HepG2 (cell line): ENCODE measurements around the gene LCTL. TPM values are rescaled to one million over a fixed set of nuclear protein-coding genes. Genes with fewer than 3 reads are reported as not detected.

Experiments used
- ARHGAP35 ChIP-seq: sonication (generic); formaldehyde crosslinking; IDR thresholded peaks from 2 replicates; pipeline ENCODE4 v1.9.0; 2022; ENCODE audit warnings: mild to moderate bottlenecking, inconsistent platforms, moderate library complexity, missing genetic modification reagents, borderline replicate concordance
- ISL2 ChIP-seq: sonication (generic); formaldehyde crosslinking; IDR thresholded peaks from 2 replicates; pipeline ENCODE4 v1.5.0; 2020; ENCODE audit warnings: missing genetic modification reagents
- ZNF33A ChIP-seq: sonication (generic); formaldehyde crosslinking; IDR thresholded peaks from 2 replicates; pipeline ENCODE4 v1.5.1; 2020; ENCODE audit warnings: missing genetic modification reagents, mild to moderate bottlenecking, moderate library complexity, borderline replicate concordance
- ZNF761 ChIP-seq: sonication (generic); formaldehyde crosslinking; conservative IDR thresholded peaks from 2 replicates; pipeline ENCODE4 v1.4.0; 2020; ENCODE audit warnings: mild to moderate bottlenecking, missing genetic modification reagents
- ZNF792 ChIP-seq: IDR thresholded peaks from 2 replicates; pipeline ENCODE4 v1.6.1; 2016
- polyA plus RNA-seq, 8 experiments: library from polyadenylated mRNA; depleted of rRNA in 3 of 8; stranded (reverse) in 7 of 8; unstranded in 1 of 8; fragments of >200 nt; fragmentation: Illumina TruSeq in 4 of 8; extraction: Trizol in 4 of 8; gene quantifications; 2 replicates each; pipeline versions ENCODE4 v1.2.1 to v1.2.3, GENCODE V29; 2011 to 2016; ENCODE audit warnings: low read depth in 4 of 8, missing spikeins in 1 of 8, mixed read lengths in 1 of 8; ENCODE audit not compliant: insufficient read depth in 1 of 8
- total RNA-seq, 5 experiments: library from RNA; depleted of rRNA; stranded (reverse); fragments of >200 nt; fragmentation: Illumina TruSeq; extraction: Trizol; gene quantifications; 2 replicates each; pipeline ENCODE4 v1.2.3, GENCODE V29; 2016; ENCODE audit warnings: low read depth in 1 of 5
- TF ChIP-seq, protein P1 (sequence below): sonication (generic); formaldehyde crosslinking; IDR thresholded peaks from 2 replicates; pipeline ENCODE4 v1.4.0; 2020; ENCODE audit warnings: missing genetic modification reagents, borderline replicate concordance
- TF ChIP-seq, protein P2 (sequence below): sonication (generic); formaldehyde crosslinking; IDR thresholded peaks from 2 replicates; pipeline ENCODE4 v1.5.1; 2020; ENCODE audit warnings: missing genetic modification reagents, mild to moderate bottlenecking, borderline replicate concordance
- TF ChIP-seq, protein P3 (sequence below): sonication (generic); formaldehyde crosslinking; IDR thresholded peaks from 2 replicates; pipeline ENCODE4 v1.5.0; 2020; ENCODE audit warnings: mild to moderate bottlenecking, missing genetic modification reagents
- TF ChIP-seq, protein P4 (sequence below): sonication (generic); formaldehyde crosslinking; IDR thresholded peaks from 2 replicates; pipeline ENCODE4 v1.4.0; 2020; ENCODE audit warnings: mild to moderate bottlenecking, missing genetic modification reagents
- TF ChIP-seq, protein P5 (sequence below): IDR thresholded peaks from 2 replicates; pipeline ENCODE4 v1.6.1; 2016
- TF ChIP-seq, protein P6 (sequence below): sonication (generic); formaldehyde crosslinking; IDR thresholded peaks from 2 replicates; pipeline ENCODE4 v1.8.0; 2022; ENCODE audit warnings: low read depth, missing genetic modification reagents
- TF ChIP-seq, protein P7 (sequence below): sonication (generic); formaldehyde crosslinking; IDR thresholded peaks from 2 replicates; pipeline ENCODE4 v1.4.0; 2020; ENCODE audit warnings: mild to moderate bottlenecking, missing genetic modification reagents
- TF ChIP-seq, protein P8 (sequence below): sonication (generic); formaldehyde crosslinking; IDR thresholded peaks from 2 replicates; pipeline ENCODE4 v1.5.0; 2020; ENCODE audit warnings: missing genetic modification reagents, mild to moderate bottlenecking, borderline replicate concordance

Gene LCTL
- total and polyA plus RNA-seq, 2 of the 13 experiments (the other 11 are each of a cell fraction or from before 2014, with no cell fraction given): 0.96 to 1.4 TPM

DNA sequence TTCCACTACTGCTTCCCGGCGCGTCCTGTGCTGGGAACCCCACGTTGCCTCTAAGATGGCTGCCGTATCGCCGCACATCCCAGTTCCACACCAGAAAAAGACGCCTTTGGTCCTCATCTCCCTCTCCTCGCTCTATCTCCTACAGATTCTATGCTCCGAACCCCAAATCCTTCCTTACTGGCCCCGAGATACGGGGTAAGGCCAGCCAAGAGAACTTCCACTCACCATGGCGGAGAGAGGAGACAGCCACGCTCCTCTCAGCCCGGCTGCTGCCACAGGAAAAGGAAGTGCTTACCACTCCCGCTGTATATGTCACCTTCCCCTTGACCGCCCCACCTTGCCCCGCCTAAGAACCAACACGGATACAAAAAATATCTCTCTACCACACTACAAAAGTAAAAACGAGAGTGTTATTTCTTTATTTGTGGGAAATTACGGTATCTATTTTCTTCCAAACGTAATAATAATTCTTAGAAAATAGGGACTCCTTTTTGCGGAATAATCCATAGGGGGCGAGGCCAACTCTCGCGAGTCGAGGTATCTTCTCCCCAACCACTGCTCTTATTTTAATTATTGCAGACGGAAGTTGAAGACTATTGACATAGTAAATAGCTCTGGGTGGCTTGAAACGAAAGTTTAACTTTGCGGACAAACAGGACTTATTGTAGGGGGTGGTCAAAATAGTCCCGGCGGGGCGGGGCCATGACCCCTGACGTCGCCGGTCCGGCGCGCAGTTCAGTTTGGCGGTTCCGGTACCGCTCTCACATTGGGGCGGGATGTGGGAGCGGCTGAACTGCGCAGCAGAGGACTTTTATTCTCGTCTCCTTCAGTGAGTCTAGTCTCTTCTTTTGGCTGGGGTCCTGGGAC is 61.0 kb downstream of the LCTL start, which contains the start of the genes RPL4 and ZWILCH (continued):
- TF ChIP-seq, protein P1, sequence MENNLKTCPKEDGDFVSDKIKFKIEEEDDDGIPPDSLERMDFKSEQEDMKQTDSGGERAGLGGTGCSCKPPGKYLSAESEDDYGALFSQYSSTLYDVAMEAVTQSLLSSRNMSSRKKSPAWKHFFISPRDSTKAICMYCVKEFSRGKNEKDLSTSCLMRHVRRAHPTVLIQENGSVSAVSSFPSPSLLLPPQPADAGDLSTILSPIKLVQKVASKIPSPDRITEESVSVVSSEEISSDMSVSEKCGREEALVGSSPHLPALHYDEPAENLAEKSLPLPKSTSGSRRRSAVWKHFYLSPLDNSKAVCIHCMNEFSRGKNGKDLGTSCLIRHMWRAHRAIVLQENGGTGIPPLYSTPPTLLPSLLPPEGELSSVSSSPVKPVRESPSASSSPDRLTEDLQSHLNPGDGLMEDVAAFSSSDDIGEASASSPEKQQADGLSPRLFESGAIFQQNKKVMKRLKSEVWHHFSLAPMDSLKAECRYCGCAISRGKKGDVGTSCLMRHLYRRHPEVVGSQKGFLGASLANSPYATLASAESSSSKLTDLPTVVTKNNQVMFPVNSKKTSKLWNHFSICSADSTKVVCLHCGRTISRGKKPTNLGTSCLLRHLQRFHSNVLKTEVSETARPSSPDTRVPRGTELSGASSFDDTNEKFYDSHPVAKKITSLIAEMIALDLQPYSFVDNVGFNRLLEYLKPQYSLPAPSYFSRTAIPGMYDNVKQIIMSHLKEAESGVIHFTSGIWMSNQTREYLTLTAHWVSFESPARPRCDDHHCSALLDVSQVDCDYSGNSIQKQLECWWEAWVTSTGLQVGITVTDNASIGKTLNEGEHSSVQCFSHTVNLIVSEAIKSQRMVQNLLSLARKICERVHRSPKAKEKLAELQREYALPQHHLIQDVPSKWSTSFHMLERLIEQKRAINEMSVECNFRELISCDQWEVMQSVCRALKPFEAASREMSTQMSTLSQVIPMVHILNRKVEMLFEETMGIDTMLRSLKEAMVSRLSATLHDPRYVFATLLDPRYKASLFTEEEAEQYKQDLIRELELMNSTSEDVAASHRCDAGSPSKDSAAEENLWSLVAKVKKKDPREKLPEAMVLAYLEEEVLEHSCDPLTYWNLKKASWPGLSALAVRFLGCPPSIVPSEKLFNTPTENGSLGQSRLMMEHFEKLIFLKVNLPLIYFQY (CRISPR knock-in tag): peak; percentile 99
- TF ChIP-seq, protein P2, sequence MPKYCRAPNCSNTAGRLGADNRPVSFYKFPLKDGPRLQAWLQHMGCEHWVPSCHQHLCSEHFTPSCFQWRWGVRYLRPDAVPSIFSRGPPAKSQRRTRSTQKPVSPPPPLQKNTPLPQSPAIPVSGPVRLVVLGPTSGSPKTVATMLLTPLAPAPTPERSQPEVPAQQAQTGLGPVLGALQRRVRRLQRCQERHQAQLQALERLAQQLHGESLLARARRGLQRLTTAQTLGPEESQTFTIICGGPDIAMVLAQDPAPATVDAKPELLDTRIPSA (CRISPR knock-in tag): no peak; the same call in 1 of the 2 replicates
- TF ChIP-seq, protein P3, sequence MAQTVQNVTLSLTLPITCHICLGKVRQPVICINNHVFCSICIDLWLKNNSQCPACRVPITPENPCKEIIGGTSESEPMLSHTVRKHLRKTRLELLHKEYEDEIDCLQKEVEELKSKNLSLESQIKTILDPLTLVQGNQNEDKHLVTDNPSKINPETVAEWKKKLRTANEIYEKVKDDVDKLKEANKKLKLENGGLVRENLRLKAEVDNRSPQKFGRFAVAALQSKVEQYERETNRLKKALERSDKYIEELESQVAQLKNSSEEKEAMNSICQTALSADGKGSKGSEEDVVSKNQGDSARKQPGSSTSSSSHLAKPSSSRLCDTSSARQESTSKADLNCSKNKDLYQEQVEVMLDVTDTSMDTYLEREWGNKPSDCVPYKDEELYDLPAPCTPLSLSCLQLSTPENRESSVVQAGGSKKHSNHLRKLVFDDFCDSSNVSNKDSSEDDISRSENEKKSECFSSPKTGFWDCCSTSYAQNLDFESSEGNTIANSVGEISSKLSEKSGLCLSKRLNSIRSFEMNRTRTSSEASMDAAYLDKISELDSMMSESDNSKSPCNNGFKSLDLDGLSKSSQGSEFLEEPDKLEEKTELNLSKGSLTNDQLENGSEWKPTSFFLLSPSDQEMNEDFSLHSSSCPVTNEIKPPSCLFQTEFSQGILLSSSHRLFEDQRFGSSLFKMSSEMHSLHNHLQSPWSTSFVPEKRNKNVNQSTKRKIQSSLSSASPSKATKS: no peak
- TF ChIP-seq, protein P4, sequence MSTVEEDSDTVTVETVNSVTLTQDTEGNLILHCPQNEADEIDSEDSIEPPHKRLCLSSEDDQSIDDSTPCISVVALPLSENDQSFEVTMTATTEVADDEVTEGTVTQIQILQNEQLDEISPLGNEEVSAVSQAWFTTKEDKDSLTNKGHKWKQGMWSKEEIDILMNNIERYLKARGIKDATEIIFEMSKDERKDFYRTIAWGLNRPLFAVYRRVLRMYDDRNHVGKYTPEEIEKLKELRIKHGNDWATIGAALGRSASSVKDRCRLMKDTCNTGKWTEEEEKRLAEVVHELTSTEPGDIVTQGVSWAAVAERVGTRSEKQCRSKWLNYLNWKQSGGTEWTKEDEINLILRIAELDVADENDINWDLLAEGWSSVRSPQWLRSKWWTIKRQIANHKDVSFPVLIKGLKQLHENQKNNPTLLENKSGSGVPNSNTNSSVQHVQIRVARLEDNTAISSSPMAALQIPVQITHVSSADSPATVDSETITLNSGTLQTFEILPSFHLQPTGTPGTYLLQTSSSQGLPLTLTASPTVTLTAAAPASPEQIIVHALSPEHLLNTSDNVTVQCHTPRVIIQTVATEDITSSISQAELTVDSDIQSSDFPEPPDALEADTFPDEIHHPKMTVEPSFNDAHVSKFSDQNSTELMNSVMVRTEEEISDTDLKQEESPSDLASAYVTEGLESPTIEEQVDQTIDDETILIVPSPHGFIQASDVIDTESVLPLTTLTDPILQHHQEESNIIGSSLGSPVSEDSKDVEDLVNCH (CRISPR knock-in tag): no peak
- TF ChIP-seq ISL2 (CRISPR knock-in tag) (no peak), ARHGAP35 (no peak), ZNF792 (CRISPR knock-in tag) (0 out of 2 replicates have a peak, but pooled peaks have one; percentile 19), ZNF33A (CRISPR knock-in tag) (no peak), ZNF761 (CRISPR knock-in tag) (no peak)
- TF ChIP-seq, protein P5, sequence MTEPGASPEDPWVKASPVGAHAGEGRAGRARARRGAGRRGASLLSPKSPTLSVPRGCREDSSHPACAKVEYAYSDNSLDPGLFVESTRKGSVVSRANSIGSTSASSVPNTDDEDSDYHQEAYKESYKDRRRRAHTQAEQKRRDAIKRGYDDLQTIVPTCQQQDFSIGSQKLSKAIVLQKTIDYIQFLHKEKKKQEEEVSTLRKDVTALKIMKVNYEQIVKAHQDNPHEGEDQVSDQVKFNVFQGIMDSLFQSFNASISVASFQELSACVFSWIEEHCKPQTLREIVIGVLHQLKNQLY: no peak; the same call in 1 of the 2 replicates
- TF ChIP-seq, protein P6, sequence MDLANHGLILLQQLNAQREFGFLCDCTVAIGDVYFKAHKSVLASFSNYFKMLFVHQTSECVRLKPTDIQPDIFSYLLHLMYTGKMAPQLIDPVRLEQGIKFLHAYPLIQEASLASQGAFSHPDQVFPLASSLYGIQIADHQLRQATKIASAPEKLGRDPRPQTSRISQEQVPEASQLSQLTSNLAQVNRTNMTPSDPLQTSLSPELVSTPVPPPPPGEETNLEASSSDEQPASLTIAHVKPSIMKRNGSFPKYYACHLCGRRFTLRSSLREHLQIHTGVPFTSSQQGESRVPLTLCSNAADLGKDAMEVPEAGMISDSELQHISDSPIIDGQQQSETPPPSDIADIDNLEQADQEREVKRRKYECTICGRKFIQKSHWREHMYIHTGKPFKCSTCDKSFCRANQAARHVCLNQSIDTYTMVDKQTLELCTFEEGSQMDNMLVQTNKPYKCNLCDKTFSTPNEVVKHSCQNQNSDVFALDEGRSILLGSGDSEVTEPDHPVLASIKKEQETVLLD (CRISPR knock-in tag): no peak; the same call in 1 of the 2 replicates
- TF ChIP-seq, protein P7, sequence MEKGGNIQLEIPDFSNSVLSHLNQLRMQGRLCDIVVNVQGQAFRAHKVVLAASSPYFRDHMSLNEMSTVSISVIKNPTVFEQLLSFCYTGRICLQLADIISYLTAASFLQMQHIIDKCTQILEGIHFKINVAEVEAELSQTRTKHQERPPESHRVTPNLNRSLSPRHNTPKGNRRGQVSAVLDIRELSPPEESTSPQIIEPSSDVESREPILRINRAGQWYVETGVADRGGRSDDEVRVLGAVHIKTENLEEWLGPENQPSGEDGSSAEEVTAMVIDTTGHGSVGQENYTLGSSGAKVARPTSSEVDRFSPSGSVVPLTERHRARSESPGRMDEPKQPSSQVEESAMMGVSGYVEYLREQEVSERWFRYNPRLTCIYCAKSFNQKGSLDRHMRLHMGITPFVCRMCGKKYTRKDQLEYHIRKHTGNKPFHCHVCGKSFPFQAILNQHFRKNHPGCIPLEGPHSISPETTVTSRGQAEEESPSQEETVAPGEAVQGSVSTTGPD (CRISPR knock-in tag): no peak
- TF ChIP-seq, protein P8, sequence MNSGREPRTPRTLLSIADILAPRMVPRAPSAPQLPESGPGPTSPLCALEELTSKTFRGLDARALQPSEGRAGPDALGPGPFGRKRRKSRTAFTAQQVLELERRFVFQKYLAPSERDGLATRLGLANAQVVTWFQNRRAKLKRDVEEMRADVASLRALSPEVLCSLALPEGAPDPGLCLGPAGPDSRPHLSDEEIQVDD (CRISPR knock-in tag): no peak
